ENCODE data around the gene GRAP.

The GRAP gene

GRCh38 chr17:19001907-19002590 is 44.7 kb downstream of the GRAP start:
- DNase-seq, result no peak

GRCh38 chr17:19000531-19001325 is 46.0 kb downstream of the GRAP start:
- no peak for DNase-seq

GRCh38 chr17:18999911-19000310 is 46.8 kb downstream of the GRAP start:
- DNase-seq, result no peak

- no peak for DNase-seq
These were observed 47.4 kb downstream of the GRAP start for GRCh38 chr17:18999394-18999793.

- no peak for DNase-seq
These were observed 49.0 kb downstream of the GRAP start for GRCh38 chr17:18997650-18998196.

- no peak for DNase-seq
These were observed 50.3 kb downstream of the GRAP start for GRCh38 chr17:18996458-18996857.

GRCh38 chr17:18995220-18995619 is 51.5 kb downstream of the GRAP start:
- DNase-seq, result no peak

GRCh38 chr17:18994631-18995030 is 52.1 kb downstream of the GRAP start:
- no peak for DNase-seq

GRCh38 chr17:18993905-18994526 is 52.7 kb downstream of the GRAP start:
- DNase-seq, result no peak

GRCh38 chr17:18992454-18993130 is 54.2 kb downstream of the GRAP start:
- DNase-seq, result peak; percentile 59

- no peak for DNase-seq
These were observed 55.0 kb downstream of the GRAP start for GRCh38 chr17:18991531-18992315.

- DNase-seq, result no peak
These were observed 56.4 kb downstream of the GRAP start for GRCh38 chr17:18990331-18990730.

- no peak for DNase-seq
These were observed 58.1 kb downstream of the GRAP start for GRCh38 chr17:18988546-18989173.

GRCh38 chr17:18987862-18988545 is 58.8 kb downstream of the GRAP start:
- no peak for DNase-seq

- DNase-seq, result no peak
These were observed 59.5 kb downstream of the GRAP start for GRCh38 chr17:18987230-18987610.

GRCh38 chr17:18986541-18987229 is 60.1 kb downstream of the GRAP start:
- DNase-seq, result no peak

- DNase-seq, result no peak
These were observed 61.3 kb downstream of the GRAP start for GRCh38 chr17:18985475-18985874.

- DNase-seq, result no peak
These were observed 62.3 kb downstream of the GRAP start for GRCh38 chr17:18984273-18985114.

GRCh38 chr17:18981642-18982424 is 64.9 kb downstream of the GRAP start:
- DNase-seq, result no peak
